ENCODE measurements around the gene DHRS4L2.
"Not testable (repeated sequence)": the region's sequence is repeated elsewhere in the genome, so short reads cannot be mapped to it uniquely, and the experiment has no call there.

The DHRS4L2 gene

DNA sequence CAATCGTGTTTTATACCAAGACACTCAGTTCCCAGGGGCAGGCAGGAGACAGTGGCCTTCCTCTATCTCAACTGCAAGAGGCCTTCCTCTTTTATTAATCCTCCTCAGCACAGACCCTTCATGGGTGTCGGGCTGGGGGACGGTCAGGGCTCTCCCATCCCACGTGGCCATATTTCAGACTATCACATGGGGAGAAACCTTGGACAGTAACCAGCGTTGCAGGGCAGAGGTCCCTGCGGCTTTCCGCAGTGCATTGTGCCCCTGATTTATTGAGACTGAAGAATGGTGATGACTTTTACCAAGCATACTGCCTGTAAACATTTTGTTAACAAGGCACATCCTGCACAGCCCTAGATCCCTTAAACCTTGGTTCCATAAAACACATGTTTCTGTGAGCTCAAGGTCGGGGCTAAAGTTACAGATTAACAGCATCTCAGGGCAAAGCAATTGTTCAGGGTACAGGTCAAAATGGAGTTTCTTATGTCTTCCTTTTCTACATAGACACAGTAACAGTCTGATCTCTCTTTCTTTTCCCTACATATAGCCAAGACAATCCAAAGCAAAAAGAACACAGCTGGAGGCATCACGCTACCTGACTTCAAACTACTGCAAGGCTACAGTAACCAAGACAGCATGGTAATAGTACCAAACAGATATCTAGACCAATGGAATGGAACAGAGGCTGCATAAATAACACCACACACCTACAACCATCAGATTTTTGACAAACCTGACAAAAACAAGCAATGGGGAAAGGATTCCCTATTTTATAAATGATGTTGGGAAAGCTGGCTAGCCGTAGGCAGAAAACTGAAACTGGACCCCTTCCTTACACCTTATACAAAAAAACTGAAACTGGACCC is 6.5 kb upstream of the DHRS4L2 start:
- not testable (repeated sequence) for DNase-seq (ENCODE audit: extremely low read depth, low read depth)

DNA sequence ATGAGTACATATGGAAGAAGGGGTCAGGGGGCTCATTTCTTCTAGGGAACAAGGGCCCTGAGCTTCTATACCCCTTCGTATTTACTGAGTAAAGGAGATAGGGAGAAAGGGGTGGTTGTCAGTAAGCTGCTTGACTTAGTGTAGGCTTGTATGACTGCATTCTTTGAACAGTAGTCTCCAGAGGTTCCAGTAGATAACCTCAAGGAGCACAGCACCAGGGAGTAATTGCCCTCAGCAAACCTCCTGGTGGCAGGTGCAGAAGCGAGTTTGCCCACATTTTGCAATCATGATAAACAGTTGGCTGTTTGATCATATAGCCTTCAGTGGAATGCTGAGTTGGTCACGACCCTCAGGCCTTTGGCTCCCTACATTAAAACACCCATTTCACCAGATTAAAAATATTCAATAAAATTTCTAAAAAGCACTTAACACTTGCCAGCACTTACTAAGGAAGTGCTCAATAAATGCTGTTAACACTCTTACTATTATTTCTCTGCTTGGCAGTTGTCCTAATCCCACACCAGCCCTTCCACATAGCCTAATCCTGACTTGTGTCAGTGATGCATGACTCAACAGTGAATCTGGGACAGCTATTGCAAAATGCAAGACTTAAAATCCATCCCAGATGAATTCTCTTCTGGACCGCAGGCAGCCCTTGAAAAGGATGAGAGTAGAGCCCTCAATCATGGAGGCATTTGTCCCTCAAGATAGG is 3.7 kb upstream of the DHRS4L2 start:
- peak; percentile 70 for DNase-seq (ENCODE audit: extremely low read depth, low read depth)
- H3K4me3 ChIP-seq (replicated peaks; ENCODE audit: low read depth, low read length) = no peak overlapping the region
- TF ChIP-seq, protein P1, sequence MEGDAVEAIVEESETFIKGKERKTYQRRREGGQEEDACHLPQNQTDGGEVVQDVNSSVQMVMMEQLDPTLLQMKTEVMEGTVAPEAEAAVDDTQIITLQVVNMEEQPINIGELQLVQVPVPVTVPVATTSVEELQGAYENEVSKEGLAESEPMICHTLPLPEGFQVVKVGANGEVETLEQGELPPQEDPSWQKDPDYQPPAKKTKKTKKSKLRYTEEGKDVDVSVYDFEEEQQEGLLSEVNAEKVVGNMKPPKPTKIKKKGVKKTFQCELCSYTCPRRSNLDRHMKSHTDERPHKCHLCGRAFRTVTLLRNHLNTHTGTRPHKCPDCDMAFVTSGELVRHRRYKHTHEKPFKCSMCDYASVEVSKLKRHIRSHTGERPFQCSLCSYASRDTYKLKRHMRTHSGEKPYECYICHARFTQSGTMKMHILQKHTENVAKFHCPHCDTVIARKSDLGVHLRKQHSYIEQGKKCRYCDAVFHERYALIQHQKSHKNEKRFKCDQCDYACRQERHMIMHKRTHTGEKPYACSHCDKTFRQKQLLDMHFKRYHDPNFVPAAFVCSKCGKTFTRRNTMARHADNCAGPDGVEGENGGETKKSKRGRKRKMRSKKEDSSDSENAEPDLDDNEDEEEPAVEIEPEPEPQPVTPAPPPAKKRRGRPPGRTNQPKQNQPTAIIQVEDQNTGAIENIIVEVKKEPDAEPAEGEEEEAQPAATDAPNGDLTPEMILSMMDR (IDR thresholded peaks at IDR 0.05; ENCODE audit: low read depth, low read length, missing control alignments) = no peak

More for the DNA sequence above, 6.5 kb upstream of the DHRS4L2 start:
- not testable (repeated sequence) for H3K4me3 ChIP-seq (replicated peaks; ENCODE audit: low read depth, low read length)

DNA sequence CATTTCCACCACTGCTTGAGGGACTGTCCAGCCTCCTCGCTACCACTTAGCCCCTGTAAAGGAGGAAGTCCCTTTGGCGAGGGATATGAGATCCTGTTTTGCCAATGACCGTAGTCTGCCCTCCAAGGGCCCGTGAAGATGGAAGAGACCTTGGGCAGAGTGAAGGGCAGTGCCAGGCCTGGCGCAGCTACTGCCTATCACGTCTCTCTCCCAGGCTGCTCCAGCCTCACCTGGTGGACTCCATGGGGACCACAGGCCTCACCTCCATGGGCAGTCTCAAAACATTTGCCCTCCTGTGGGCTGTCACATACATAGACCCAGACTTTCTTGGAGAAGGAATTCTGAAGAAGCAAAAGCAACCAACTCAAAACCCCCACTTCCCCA is 514 bp upstream of the DHRS4L2 start:
- DNase-seq (ENCODE audit: extremely low read depth, low read depth); H3K4me3 ChIP-seq (replicated peaks; ENCODE audit: low read depth, low read length): not testable (repeated sequence)

DNA sequence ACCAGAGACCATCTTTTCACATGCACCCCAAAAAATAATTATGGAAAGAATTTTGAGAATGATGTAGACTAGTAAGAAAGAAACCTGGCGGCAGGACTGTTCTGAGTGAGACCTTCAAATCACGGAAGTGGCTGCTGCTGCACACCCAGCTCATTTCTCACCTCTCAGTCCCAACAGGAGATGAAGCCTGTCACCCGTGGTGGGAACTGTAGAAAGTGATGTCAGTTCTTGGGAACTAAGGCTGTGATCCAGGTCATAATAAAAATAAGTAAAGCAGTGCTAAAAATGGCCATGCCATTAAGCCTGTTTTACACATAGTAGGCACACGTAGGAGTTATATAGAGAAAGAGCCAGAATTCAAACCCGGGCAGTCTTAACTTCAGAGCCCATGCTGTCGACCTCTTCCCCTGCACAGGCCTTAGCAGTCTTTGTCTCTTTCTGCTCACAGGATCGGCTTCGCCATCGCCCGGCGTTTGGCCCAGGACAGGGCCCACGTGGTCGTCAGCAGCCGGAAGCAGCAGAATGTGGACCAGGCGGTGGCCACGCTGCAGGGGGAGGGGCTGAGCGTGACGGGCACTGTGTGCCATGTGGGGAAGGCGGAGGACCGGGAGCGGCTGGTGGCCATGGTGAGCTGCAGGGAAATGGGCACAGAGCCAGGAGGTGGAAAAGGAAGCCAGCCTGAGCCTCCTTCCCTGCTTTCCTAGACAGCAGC is 1.2 kb downstream of the DHRS4L2 start:
- H3K4me3 ChIP-seq (replicated peaks; ENCODE audit: low read depth, low read length); DNase-seq (ENCODE audit: extremely low read depth, low read depth): not testable (repeated sequence)

DNA sequence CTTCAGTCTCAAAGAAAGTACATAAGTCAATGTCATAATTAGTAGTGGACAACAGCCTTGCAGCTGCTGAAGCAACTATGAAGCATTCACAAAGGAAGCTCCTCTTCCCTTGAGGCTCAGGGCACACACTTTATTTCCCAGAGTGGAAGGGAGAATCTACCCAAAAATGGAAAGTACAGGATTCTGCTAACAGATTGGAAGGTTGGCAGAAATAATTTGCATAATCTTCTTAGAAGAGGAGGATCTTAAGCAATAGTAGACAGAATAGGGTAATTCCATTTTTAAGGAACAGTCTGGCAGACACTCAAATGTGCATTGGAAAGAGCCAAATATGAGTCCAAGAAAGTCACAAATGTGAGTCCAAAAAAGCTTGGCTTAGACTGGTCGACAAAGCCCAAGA is 2.2 kb downstream of the DHRS4L2 start:
- not testable (repeated sequence) for DNase-seq (ENCODE audit: extremely low read depth, low read depth); H3K4me3 ChIP-seq (replicated peaks; ENCODE audit: low read depth, low read length)

DNA sequence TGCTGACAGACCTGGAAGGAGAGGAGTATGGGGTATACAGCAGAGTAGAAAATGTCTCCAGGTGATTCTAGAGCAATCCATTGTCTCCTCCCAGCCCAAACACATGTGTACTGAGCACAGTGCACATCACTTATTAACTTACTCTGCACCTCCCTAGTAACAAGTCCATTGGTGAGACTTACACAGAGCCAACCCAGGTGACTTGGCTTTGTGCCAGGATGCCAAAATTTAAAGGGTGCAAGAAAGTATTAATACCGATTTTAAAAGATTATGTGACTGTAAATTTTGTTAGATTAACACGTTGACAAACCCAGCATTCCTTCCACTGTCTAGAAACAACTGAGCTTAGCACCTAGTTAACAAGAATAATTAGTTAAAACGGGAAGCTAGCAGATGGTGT is 4.3 kb downstream of the DHRS4L2 start:
- DNase-seq (ENCODE audit: extremely low read depth, low read depth); H3K4me3 ChIP-seq (replicated peaks; ENCODE audit: low read depth, low read length): not testable (repeated sequence)

DNA sequence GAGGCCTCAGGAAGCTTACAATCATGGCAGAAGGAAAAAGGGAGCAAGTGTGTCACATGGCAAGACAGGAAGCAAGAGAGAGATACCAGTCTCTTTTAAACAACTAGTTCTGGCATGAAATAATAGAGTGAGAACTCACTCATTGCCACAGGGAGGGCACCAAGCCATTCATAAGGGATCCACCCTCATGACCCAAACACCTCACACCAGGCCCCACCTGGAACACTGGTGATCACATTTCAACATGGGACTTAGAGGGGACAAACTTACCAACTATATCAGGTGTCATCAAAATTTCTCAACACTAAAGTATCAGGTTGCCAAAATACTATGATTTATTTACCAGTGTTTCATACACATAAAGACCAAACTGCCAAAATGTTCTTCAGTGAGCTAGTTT is 7.3 kb downstream of the DHRS4L2 start:
- H3K4me3 ChIP-seq (replicated peaks; ENCODE audit: low read depth, low read length); DNase-seq (ENCODE audit: extremely low read depth, low read depth): not testable (repeated sequence)

DNA sequence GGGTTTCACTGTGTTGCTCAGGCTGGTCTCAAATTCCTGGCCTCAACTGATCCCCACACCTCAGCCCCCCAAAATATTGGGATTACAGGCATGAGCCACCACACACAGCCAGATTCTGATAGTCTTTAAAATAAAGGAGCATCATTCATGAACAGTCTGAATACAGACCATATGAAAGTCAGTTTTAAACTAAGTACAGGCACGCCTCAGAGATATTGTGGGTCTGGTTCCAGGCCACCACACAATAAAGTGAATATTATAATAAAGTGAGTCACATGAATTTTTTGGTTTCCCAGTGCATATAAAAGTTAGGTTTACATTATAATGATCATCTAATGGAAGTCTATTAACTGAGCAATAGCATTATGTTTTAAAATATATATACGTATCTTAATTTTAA is 8.1 kb downstream of the DHRS4L2 start:
- DNase-seq (ENCODE audit: extremely low read depth, low read depth) = not testable (repeated sequence)

DNA sequence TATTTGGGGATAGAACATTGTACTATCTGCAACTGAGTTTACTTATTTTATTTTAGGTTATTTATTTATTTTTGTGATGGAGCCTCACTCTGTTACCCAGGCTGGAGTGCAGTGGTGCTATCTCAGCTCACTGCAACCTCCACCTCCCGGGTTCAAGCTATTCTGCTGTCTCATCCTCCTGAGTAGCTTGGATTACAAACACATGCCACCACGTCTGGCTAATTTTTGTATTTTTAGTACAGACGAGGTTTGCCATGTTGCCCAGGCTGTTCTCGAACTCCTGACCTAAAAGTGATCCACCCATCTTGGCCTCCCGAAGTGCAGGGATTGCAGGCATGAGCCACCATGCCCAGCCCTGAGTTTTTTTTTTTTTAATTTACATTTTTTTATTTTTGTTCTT is 10.9 kb downstream of the DHRS4L2 start:
- not testable (repeated sequence) for DNase-seq (ENCODE audit: extremely low read depth, low read depth); H3K4me3 ChIP-seq (replicated peaks; ENCODE audit: low read depth, low read length)

More for the DNA sequence above, 8.1 kb downstream of the DHRS4L2 start:
- not testable (repeated sequence) for H3K4me3 ChIP-seq (replicated peaks; ENCODE audit: low read depth, low read length)

DNA sequence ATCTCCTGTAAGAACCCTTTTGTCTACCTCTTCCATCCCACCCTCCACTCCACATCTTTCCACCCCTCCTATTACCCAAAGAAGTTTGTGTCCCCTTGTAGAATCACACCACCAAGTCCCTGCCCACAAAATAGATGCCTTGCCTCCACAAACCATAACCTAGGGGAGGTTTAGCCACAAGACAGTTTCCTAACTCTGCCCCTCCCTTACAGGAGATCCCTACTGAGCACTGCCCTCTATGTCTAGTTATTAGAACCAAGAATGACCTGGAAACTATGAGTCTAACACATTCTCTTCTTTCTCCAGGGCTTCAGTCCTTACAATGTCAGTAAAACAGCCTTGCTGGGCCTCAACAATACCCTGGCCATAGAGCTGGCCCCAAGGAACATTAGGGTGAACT is 12.3 kb downstream of the DHRS4L2 start:
- not testable (repeated sequence) for DNase-seq (ENCODE audit: extremely low read depth, low read depth); H3K4me3 ChIP-seq (replicated peaks; ENCODE audit: low read depth, low read length)

DNA sequence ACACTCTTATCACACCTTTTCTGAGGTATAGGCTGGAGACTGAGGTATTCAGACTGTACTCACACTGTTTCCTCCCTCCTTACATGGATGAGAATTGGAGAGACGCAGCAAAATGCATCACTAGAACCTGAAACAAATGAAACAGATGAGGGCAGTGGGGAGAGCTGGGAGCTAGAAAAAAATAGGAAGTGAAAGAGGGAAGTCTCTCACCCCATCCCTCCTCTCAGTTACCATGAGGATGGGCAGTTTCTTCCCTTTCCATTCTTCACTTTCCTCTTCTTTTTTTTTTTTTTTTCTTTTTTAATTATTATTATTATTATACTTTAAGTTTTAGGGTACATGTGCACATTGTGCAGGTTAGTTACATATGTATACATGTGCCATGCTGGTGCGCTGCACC is 12.9 kb downstream of the DHRS4L2 start:
- DNase-seq (ENCODE audit: extremely low read depth, low read depth); H3K4me3 ChIP-seq (replicated peaks; ENCODE audit: low read depth, low read length): not testable (repeated sequence)

DNA sequence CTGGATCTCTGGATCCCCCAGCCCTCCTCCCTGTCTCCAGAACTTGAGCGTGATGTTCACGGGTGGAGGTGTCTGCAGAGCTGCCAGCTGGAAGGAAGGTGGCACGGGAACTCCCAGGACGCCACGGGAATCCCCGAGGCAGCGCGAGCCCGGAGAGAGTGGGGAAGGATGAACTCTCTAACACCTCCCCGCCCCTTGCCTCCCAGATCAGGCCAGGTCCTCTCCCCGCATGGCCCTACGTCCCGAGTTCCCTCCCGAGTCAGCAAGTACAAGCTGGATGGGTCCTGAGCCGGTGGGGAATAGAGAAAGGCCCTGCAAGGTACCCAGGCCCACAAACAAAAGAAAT is 17.7 kb downstream of the DHRS4L2 start:
- peak overlapping the region; percentile 28 for H3K4me3 ChIP-seq (replicated peaks; ENCODE audit: low read depth, low read length)
- DNase-seq (ENCODE audit: extremely low read depth, low read depth) = not testable (repeated sequence)

DNA sequence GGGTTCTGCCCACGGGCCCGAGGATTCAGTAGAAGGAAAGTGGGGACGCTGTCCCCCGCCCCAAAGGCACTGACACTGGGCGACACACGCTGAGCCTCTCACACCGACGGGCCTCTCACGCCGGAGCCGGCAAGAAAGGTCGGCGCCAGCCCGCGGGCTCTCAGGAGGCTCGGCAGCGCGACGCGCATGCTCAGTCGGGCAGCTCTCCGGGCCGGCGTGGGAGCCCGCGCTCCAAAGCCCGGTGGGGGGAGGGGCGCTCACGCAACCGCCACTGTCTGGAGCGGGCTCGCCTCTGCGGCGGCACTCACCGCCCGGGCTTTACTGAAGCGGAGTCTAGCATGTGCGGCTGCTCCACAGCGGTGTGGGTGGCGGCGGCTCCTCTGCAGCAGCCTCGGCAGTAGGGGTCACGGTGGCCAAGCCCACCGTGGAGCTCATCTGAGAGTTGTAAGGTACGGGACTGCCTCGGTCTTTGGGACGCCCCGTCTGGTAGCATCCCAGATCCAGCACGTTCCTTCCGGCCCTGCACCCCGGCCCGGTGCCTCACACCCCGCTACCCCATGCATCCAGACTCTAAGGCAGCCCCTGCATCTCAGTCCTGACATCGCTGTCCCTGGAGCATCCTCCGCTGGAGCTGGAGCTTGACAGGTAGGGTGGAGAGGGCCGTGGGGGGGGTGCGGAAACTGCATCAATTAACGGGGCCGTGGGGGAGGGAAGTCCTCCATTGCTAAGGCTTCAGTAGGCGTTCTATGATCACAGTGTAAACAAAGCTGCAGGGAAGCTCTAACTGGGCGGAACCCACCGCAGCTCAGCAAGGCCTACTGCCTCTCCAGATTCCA is 18.3 kb downstream of the DHRS4L2 start:
- DNase-seq (ENCODE audit: extremely low read depth, low read depth) = not testable (repeated sequence)

More for the DNA sequence above, 18.3 kb downstream of the DHRS4L2 start:
- peak overlapping the region; percentile 28 for H3K4me3 ChIP-seq (replicated peaks; ENCODE audit: low read depth, low read length)

All from HFF-Myc (cell line).